Effector memory CD4-positive, alpha-beta T cell (primary cell): ENCODE data around the gene ADAMTSL3.
"Not testable (repeated sequence)": the region's sequence is repeated elsewhere in the genome, so short reads cannot be mapped to it uniquely, and the experiment has no call there.

Source experiments
- DNase-seq, 3 donors: peaks; one replicate each; pipeline ENCODE4 v3.0.0-alpha.2; 2020
- H3K27ac ChIP-seq: 2 replicates; pipeline ENCODE4 v1.7.0; 2013; ENCODE audit warnings: mild to moderate bottlenecking, low read length, moderate library complexity; ENCODE audit not compliant: insufficient read depth, poor library complexity, severe bottlenecking
- H3K27me3 ChIP-seq: replicated peaks from 2 replicates; pipeline ENCODE4 v1.7.0; 2013; ENCODE audit warnings: mild to moderate bottlenecking, low read length; ENCODE audit not compliant: insufficient read depth, control insufficient read depth, poor library complexity, severe bottlenecking
- H3K36me3 ChIP-seq: 2 replicates; pipeline ENCODE4 v1.7.0; 2013; ENCODE audit warnings: mild to moderate bottlenecking, low read length, moderate library complexity; ENCODE audit not compliant: control insufficient read depth, insufficient read depth
- H3K4me1 ChIP-seq: 2 replicates; pipeline ENCODE4 v1.7.0; 2013; ENCODE audit warnings: low read length, mild to moderate bottlenecking; ENCODE audit not compliant: control insufficient read depth, insufficient read depth, poor library complexity, severe bottlenecking
- H3K4me3 ChIP-seq: 2 replicates; pipeline ENCODE4 v1.7.0; 2013; ENCODE audit warnings: low read length, low read depth, mild to moderate bottlenecking; ENCODE audit not compliant: insufficient read depth, poor library complexity, severe bottlenecking
- H3K9me3 ChIP-seq: 2 replicates; pipeline ENCODE4 v1.7.0; 2013; ENCODE audit warnings: mild to moderate bottlenecking, low read length, moderate library complexity; ENCODE audit not compliant: control insufficient read depth

ADAMTSL3 gene

GRCh38 chr15:84023636-84024035 is 369.7 kb downstream of the ADAMTSL3 start:
- DNase-seq = no peak
- no peaks in the 10 kb centered on the region for H3K9me3 ChIP-seq
- H3K27ac ChIP-seq = no peak overlapping the region
- H3K4me3 ChIP-seq = no peak overlapping the region
- H3K27me3 ChIP-seq = no peaks in the 10 kb centered on the region
- no peaks in the 10 kb centered on the region for H3K4me1 ChIP-seq
- no peaks in the 10 kb centered on the region for H3K36me3 ChIP-seq

GRCh38 chr15:84033793-84034553 is 380.1 kb downstream of the ADAMTSL3 start:
- Histone ChIP-seq H3K36me3 (no peaks in the 10 kb centered on the region), H3K27me3 (no peaks in the 10 kb centered on the region), H3K4me1 (no peaks in the 10 kb centered on the region), H3K27ac (no peak overlapping the region), H3K9me3 (no peaks in the 10 kb centered on the region), H3K4me3 (no peak overlapping the region)
- no peak for DNase-seq

- H3K27me3 ChIP-seq = no peaks in the 10 kb centered on the region
- no peaks in the 10 kb centered on the region for H3K36me3 ChIP-seq
- H3K4me3 ChIP-seq = no peak overlapping the region
- DNase-seq = no peak
- H3K27ac ChIP-seq = no peak overlapping the region
- no peaks in the 10 kb centered on the region for H3K9me3 ChIP-seq
- no peaks in the 10 kb centered on the region for H3K4me1 ChIP-seq
Measured at GRCh38 chr15:84034578-84035398, 380.9 kb downstream of the ADAMTSL3 start.

GRCh38 chr15:84035399-84035766 is 381.5 kb downstream of the ADAMTSL3 start:
- DNase-seq = no peak
- no peaks in the 10 kb centered on the region for H3K27me3 ChIP-seq

GRCh38 chr15:84037301-84037700 is 383.4 kb downstream of the ADAMTSL3 start:
- Histone ChIP-seq H3K9me3 (no peaks in the 10 kb centered on the region), H3K4me1 (no peaks in the 10 kb centered on the region), H3K27me3 (no peaks in the 10 kb centered on the region), H3K36me3 (no peaks in the 10 kb centered on the region), H3K4me3 (no peak overlapping the region), H3K27ac (no peak overlapping the region)
- DNase-seq = no peak

More at GRCh38 chr15:84035399-84035766, 381.5 kb downstream of the ADAMTSL3 start:
- no peaks in the 10 kb centered on the region for H3K4me1 ChIP-seq
- H3K27ac ChIP-seq = no peak overlapping the region
- no peaks in the 10 kb centered on the region for H3K36me3 ChIP-seq
- H3K9me3 ChIP-seq = no peaks in the 10 kb centered on the region
- H3K4me3 ChIP-seq = no peak overlapping the region

GRCh38 chr15:84042434-84043056 is 388.6 kb downstream of the ADAMTSL3 start:
- H3K27ac ChIP-seq, DNase-seq, H3K9me3 ChIP-seq, H3K36me3 ChIP-seq, H3K27me3 ChIP-seq, H3K4me3 ChIP-seq, H3K4me1 ChIP-seq: not testable (repeated sequence)

GRCh38 chr15:84046064-84046637 is 392.2 kb downstream of the ADAMTSL3 start:
- H3K4me1 ChIP-seq = no peaks in the 10 kb centered on the region
- H3K27ac ChIP-seq = no peak overlapping the region
- H3K9me3 ChIP-seq = no peaks in the 10 kb centered on the region
- no peak for DNase-seq
- no peaks in the 10 kb centered on the region for H3K27me3 ChIP-seq
- no peak overlapping the region for H3K4me3 ChIP-seq
- no peaks in the 10 kb centered on the region for H3K36me3 ChIP-seq

GRCh38 chr15:84049480-84049879 is 395.6 kb downstream of the ADAMTSL3 start:
- not testable (repeated sequence) for H3K4me1 ChIP-seq, H3K27me3 ChIP-seq, DNase-seq, H3K27ac ChIP-seq, H3K9me3 ChIP-seq, H3K4me3 ChIP-seq, H3K36me3 ChIP-seq

GRCh38 chr15:84050076-84050475 is 396.2 kb downstream of the ADAMTSL3 start:
- H3K36me3 ChIP-seq = no peaks in the 10 kb centered on the region
- H3K9me3 ChIP-seq = no peaks in the 10 kb centered on the region
- no peak for DNase-seq
- no peaks in the 10 kb centered on the region for H3K27me3 ChIP-seq
- no peaks in the 10 kb centered on the region for H3K4me1 ChIP-seq
- H3K27ac ChIP-seq = no peak overlapping the region
- H3K4me3 ChIP-seq = no peak overlapping the region
